Measurements from ENCODE around the gene ZNF556. TPM values are rescaled to one million over a fixed set of nuclear protein-coding genes. Genes with fewer than 3 reads are reported as not detected.

The ZNF556 gene
- total RNA-seq, 4 donors from 2014 or later: 0.27 to 0.47 (median 0.27) TPM; not detected in 1

DNA sequence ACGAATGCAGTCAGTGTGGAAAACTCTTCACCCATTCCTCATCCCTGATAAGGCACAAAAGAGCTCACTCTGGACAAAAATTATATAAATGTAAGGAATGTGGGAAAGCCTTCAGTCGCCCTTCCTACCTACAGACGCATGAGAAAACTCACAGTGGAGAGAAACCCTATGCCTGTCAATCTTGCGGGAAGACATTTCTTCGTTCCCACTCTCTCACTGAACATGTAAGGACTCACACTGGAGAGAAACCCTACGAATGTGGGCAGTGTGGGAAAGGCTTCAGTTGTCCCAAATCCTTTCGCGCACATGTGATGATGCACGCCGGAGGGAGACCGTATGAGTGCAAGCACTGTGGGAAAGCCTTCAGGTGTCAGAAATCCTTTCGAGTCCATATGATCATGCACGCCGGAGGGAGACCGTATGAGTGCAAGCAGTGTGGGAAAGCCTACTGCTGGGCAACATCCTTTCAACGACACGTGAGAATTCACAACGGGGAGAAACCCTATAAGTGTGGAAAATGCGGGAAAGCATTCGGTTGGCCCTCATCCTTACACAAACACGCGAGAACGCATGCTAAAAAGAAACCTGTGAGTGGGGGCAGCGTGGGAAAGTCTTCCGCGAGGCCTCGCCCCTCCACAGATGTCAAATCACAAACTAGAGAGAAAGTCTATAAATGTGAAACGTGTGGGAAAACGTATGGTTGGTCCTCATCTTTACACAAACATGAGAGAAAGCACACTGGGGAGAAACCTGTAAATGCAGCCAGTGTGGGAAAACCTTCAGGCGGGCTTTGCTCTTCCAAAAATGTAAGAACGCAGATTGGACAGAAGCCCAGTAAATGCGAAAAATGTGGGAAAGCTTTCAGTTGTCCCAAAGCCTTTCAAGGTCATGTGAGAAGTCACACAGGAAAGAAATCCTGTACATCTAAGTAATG lies 10.5 kb downstream of the ZNF556 start:
- Histone ChIP-seq H3K4me3 (no peak overlapping the region), H3K27me3 (no peaks in the 10 kb centered on the region), H3K27ac (no peak overlapping the region), H3K36me3 (no peaks in the 10 kb centered on the region), H3K9me3 (peaks cover 0 to 42% (median 2%) of the 10 kb centered on the region in 3 donors), H3K4me1 (no peaks in the 10 kb centered on the region)
- no peak for ATAC-seq
- WGBS, 2 donors (ENCODE audit: low coverage in 1 of 2): 89 to 91% methylated on average over 27 to 29 of the region's 32 CpGs
- TF ChIP-seq EP300 (IDR thresholded peaks at IDR 0.05): no peak
- TF ChIP-seq POLR2A (IDR thresholded peaks at IDR 0.05): no peak
- TF ChIP-seq POLR2AphosphoS5 (IDR thresholded peaks at IDR 0.05): no peak
- TF ChIP-seq, protein P1, sequence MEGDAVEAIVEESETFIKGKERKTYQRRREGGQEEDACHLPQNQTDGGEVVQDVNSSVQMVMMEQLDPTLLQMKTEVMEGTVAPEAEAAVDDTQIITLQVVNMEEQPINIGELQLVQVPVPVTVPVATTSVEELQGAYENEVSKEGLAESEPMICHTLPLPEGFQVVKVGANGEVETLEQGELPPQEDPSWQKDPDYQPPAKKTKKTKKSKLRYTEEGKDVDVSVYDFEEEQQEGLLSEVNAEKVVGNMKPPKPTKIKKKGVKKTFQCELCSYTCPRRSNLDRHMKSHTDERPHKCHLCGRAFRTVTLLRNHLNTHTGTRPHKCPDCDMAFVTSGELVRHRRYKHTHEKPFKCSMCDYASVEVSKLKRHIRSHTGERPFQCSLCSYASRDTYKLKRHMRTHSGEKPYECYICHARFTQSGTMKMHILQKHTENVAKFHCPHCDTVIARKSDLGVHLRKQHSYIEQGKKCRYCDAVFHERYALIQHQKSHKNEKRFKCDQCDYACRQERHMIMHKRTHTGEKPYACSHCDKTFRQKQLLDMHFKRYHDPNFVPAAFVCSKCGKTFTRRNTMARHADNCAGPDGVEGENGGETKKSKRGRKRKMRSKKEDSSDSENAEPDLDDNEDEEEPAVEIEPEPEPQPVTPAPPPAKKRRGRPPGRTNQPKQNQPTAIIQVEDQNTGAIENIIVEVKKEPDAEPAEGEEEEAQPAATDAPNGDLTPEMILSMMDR (IDR thresholded peaks at IDR 0.05): no peak

- peaks cover 0 to 5% (median 0%) of the 10 kb centered on the region in 3 donors for H3K4me1 ChIP-seq
- WGBS, 2 donors (ENCODE audit: low coverage in 1 of 2): 91% methylated on average over 6 to 13 of the region's 14 CpGs
- no peak for ATAC-seq
- H3K4me3 ChIP-seq: no peak overlapping the region
- H3K27me3 ChIP-seq: no peaks in the 10 kb centered on the region
- peaks cover 0 to 6% (median 0%) of the 10 kb centered on the region in 3 donors for H3K9me3 ChIP-seq
- no peak overlapping the region for H3K27ac ChIP-seq
- TF ChIP-seq POLR2AphosphoS5 (IDR thresholded peaks at IDR 0.05): no peak
- TF ChIP-seq, protein P1 (IDR thresholded peaks at IDR 0.05): no peak
- TF ChIP-seq EP300 (IDR thresholded peaks at IDR 0.05): no peak
- TF ChIP-seq POLR2A (IDR thresholded peaks at IDR 0.05): no peak
- no peaks in the 10 kb centered on the region for H3K36me3 ChIP-seq
Observed at GRCh38 chr19:2883686-2884439, 16.7 kb downstream of the ZNF556 start.

DNA sequence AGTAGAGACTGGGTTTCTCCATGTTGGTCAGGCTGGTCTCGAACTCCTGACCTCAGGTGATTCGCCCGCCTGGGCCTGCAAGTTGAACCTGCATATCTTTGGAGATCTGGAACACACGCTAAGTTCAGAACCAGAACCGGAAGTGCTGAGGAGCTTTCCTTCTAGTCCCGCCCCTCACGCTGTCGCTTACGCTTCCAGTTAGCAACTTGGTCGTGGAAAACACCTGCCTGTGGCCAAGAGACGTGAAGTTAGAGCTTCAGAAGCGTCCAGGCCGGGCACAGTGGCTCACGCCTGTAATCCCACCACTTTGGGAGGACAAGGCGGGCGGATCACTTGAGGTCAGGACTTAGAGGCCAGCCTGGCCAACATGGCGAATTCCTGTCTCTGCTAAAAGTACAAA lies 18.6 kb downstream of the ZNF556 start:
- Histone ChIP-seq H3K36me3 (no peaks in the 10 kb centered on the region), H3K27ac (no peak overlapping the region), H3K9me3 (no peaks in the 10 kb centered on the region), H3K27me3 (no peaks in the 10 kb centered on the region), H3K4me1 (peaks cover 0 to 5% (median 0%) of the 10 kb centered on the region in 3 donors), H3K4me3 (no peak overlapping the region)
- 87 to 97% methylated on average over 3 to 5 of the region's 17 CpGs for WGBS, 2 donors (ENCODE audit: low coverage in 1 of 2)
- no peak for ATAC-seq
- TF ChIP-seq, protein P1 (IDR thresholded peaks at IDR 0.05): no peak
- TF ChIP-seq EP300 (IDR thresholded peaks at IDR 0.05): no peak

GRCh38 chr19:2887391-2887914 lies 20.3 kb downstream of the ZNF556 start:
- H3K27ac ChIP-seq: peak overlapping the region in 1 of 4 donors; percentile 41
- H3K9me3 ChIP-seq: no peaks in the 10 kb centered on the region
- peaks cover 0 to 5% (median 0%) of the 10 kb centered on the region in 3 donors for H3K4me1 ChIP-seq
- ATAC-seq: peak; percentile 70
- H3K27me3 ChIP-seq: peaks cover 6% of the 10 kb centered on the region
- no peaks in the 10 kb centered on the region for H3K36me3 ChIP-seq
- no peak overlapping the region for H3K4me3 ChIP-seq
- TF ChIP-seq POLR2A (IDR thresholded peaks at IDR 0.05): no peak
- TF ChIP-seq, protein P1 (IDR thresholded peaks at IDR 0.05): peak; percentile 52 to 78 (median 61)
- TF ChIP-seq POLR2AphosphoS5 (IDR thresholded peaks at IDR 0.05): no peak
- TF ChIP-seq EP300 (IDR thresholded peaks at IDR 0.05): no peak
- WGBS, 2 donors (ENCODE audit: low coverage in 1 of 2): 22 to 23% methylated on average over 8 to 9 of the region's 9 CpGs
